ENCODE results near the gene COL5A1.
"Not testable (repeated sequence)": the region's sequence is repeated elsewhere in the genome, so short reads cannot be mapped to it uniquely, and the experiment has no call there.

Gene COL5A1

GRCh38 chr9:134661299-134661698 lies 19.7 kb downstream of the COL5A1 start:
- Mint-ChIP-seq H3K4me1 (ENCODE audit: low read depth) (no peaks in the 10 kb centered on the region), H3K27me3 (ENCODE audit: low read depth) (no peaks in the 10 kb centered on the region), H3K36me3 (ENCODE audit: low read depth) (no peaks in the 10 kb centered on the region), H3K9me3 (peaks cover 29% of the 10 kb centered on the region), H3K4me3 (no peak overlapping the region), H3K27ac (no peak overlapping the region)

- H3K27me3 Mint-ChIP-seq (ENCODE audit: low read depth), result no peaks in the 10 kb centered on the region
- no peaks in the 10 kb centered on the region for H3K4me1 Mint-ChIP-seq (ENCODE audit: low read depth)
- H3K4me3 Mint-ChIP-seq, result no peak overlapping the region
- H3K36me3 Mint-ChIP-seq (ENCODE audit: low read depth), result no peaks in the 10 kb centered on the region
- H3K27ac Mint-ChIP-seq, result no peak overlapping the region
- H3K9me3 Mint-ChIP-seq, result peaks cover 29% of the 10 kb centered on the region
Measured at GRCh38 chr9:134661791-134662142, 20.2 kb downstream of the COL5A1 start.

- Mint-ChIP-seq H3K36me3 (ENCODE audit: low read depth) (no peaks in the 10 kb centered on the region), H3K27ac (no peak overlapping the region), H3K27me3 (ENCODE audit: low read depth) (no peaks in the 10 kb centered on the region), H3K9me3 (peaks cover 29% of the 10 kb centered on the region), H3K4me1 (ENCODE audit: low read depth) (no peaks in the 10 kb centered on the region), H3K4me3 (no peak overlapping the region)
Measured at GRCh38 chr9:134662143-134662876, 20.7 kb downstream of the COL5A1 start.

GRCh38 chr9:134663084-134663483 lies 21.5 kb downstream of the COL5A1 start:
- H3K27ac Mint-ChIP-seq, result no peak overlapping the region
- H3K27me3 Mint-ChIP-seq (ENCODE audit: low read depth), result no peaks in the 10 kb centered on the region
- no peaks in the 10 kb centered on the region for H3K36me3 Mint-ChIP-seq (ENCODE audit: low read depth)
- H3K4me1 Mint-ChIP-seq (ENCODE audit: low read depth), result no peaks in the 10 kb centered on the region
- H3K4me3 Mint-ChIP-seq, result no peak overlapping the region
- peaks cover 29% of the 10 kb centered on the region for H3K9me3 Mint-ChIP-seq

- H3K27ac Mint-ChIP-seq, result no peak overlapping the region
- H3K4me1 Mint-ChIP-seq (ENCODE audit: low read depth), result no peaks in the 10 kb centered on the region
- peaks cover 29% of the 10 kb centered on the region for H3K9me3 Mint-ChIP-seq
- H3K4me3 Mint-ChIP-seq, result no peak overlapping the region
- H3K27me3 Mint-ChIP-seq (ENCODE audit: low read depth), result no peaks in the 10 kb centered on the region
- H3K36me3 Mint-ChIP-seq (ENCODE audit: low read depth), result no peaks in the 10 kb centered on the region
Measured at GRCh38 chr9:134663753-134664415, 22.3 kb downstream of the COL5A1 start.

- Mint-ChIP-seq H3K27me3 (ENCODE audit: low read depth) (no peaks in the 10 kb centered on the region), H3K4me1 (ENCODE audit: low read depth) (no peaks in the 10 kb centered on the region), H3K4me3 (no peak overlapping the region), H3K9me3 (peaks cover 27% of the 10 kb centered on the region), H3K27ac (no peak overlapping the region), H3K36me3 (ENCODE audit: low read depth) (no peaks in the 10 kb centered on the region)
Measured at GRCh38 chr9:134664446-134664845, 22.8 kb downstream of the COL5A1 start.

GRCh38 chr9:134666208-134666607 lies 24.6 kb downstream of the COL5A1 start:
- Mint-ChIP-seq H3K27me3 (ENCODE audit: low read depth) (no peaks in the 10 kb centered on the region), H3K4me3 (no peak overlapping the region), H3K4me1 (ENCODE audit: low read depth) (no peaks in the 10 kb centered on the region), H3K27ac (no peak overlapping the region), H3K36me3 (ENCODE audit: low read depth) (no peaks in the 10 kb centered on the region), H3K9me3 (peaks cover 13% of the 10 kb centered on the region)

- Mint-ChIP-seq H3K9me3 (peaks cover 10% of the 10 kb centered on the region), H3K36me3 (ENCODE audit: low read depth) (no peaks in the 10 kb centered on the region), H3K27ac (no peak overlapping the region), H3K4me3 (no peak overlapping the region), H3K4me1 (ENCODE audit: low read depth) (no peaks in the 10 kb centered on the region), H3K27me3 (ENCODE audit: low read depth) (no peaks in the 10 kb centered on the region)
Measured at GRCh38 chr9:134666831-134667230, 25.2 kb downstream of the COL5A1 start.

GRCh38 chr9:134668977-134669376 lies 27.4 kb downstream of the COL5A1 start:
- not testable (repeated sequence) for H3K9me3 Mint-ChIP-seq; H3K36me3 Mint-ChIP-seq (ENCODE audit: low read depth); H3K4me3 Mint-ChIP-seq; H3K4me1 Mint-ChIP-seq (ENCODE audit: low read depth); H3K27ac Mint-ChIP-seq; H3K27me3 Mint-ChIP-seq (ENCODE audit: low read depth)

- Mint-ChIP-seq H3K36me3 (ENCODE audit: low read depth) (no peaks in the 10 kb centered on the region), H3K27ac (no peak overlapping the region), H3K27me3 (ENCODE audit: low read depth) (no peaks in the 10 kb centered on the region), H3K4me3 (no peak overlapping the region), H3K9me3 (no peaks in the 10 kb centered on the region), H3K4me1 (ENCODE audit: low read depth) (no peaks in the 10 kb centered on the region)
Measured at GRCh38 chr9:134669399-134669955, 27.9 kb downstream of the COL5A1 start.

- Mint-ChIP-seq H3K9me3 (no peaks in the 10 kb centered on the region), H3K36me3 (ENCODE audit: low read depth) (no peaks in the 10 kb centered on the region), H3K4me3 (no peak overlapping the region), H3K27me3 (ENCODE audit: low read depth) (no peaks in the 10 kb centered on the region), H3K4me1 (ENCODE audit: low read depth) (no peaks in the 10 kb centered on the region), H3K27ac (no peak overlapping the region)
Measured at GRCh38 chr9:134670042-134670525, 28.5 kb downstream of the COL5A1 start.

- H3K36me3 Mint-ChIP-seq (ENCODE audit: low read depth), result no peaks in the 10 kb centered on the region
- H3K9me3 Mint-ChIP-seq, result no peaks in the 10 kb centered on the region
- H3K27me3 Mint-ChIP-seq (ENCODE audit: low read depth), result no peaks in the 10 kb centered on the region
- no peaks in the 10 kb centered on the region for H3K4me1 Mint-ChIP-seq (ENCODE audit: low read depth)
- H3K4me3 Mint-ChIP-seq, result no peak overlapping the region
- no peak overlapping the region for H3K27ac Mint-ChIP-seq
Measured at GRCh38 chr9:134670851-134671281, 29.3 kb downstream of the COL5A1 start.

GRCh38 chr9:134671341-134672113 lies 29.9 kb downstream of the COL5A1 start:
- Mint-ChIP-seq H3K9me3 (no peaks in the 10 kb centered on the region), H3K4me1 (ENCODE audit: low read depth) (no peaks in the 10 kb centered on the region), H3K36me3 (ENCODE audit: low read depth) (no peaks in the 10 kb centered on the region)

GRCh38 chr9:134676361-134676760 lies 34.8 kb downstream of the COL5A1 start:
- no peak overlapping the region for H3K4me3 Mint-ChIP-seq
- no peaks in the 10 kb centered on the region for H3K36me3 Mint-ChIP-seq (ENCODE audit: low read depth)
- no peaks in the 10 kb centered on the region for H3K4me1 Mint-ChIP-seq (ENCODE audit: low read depth)
- H3K27ac Mint-ChIP-seq, result no peak overlapping the region
- no peaks in the 10 kb centered on the region for H3K27me3 Mint-ChIP-seq (ENCODE audit: low read depth)
- H3K9me3 Mint-ChIP-seq, result no peaks in the 10 kb centered on the region

More at GRCh38 chr9:134671341-134672113, 29.9 kb downstream of the COL5A1 start:
- Mint-ChIP-seq H3K4me3 (no peak overlapping the region), H3K27ac (no peak overlapping the region), H3K27me3 (ENCODE audit: low read depth) (no peaks in the 10 kb centered on the region)
